Activated T-cell treated with anti-CD3 and anti-CD28 coated beads, Interleukin-2, amount 50 U/mL, for 1 hour (primary cell): ENCODE data around the gene COL11A1.
"Not testable (repeated sequence)": the region's sequence is repeated elsewhere in the genome, so short reads cannot be mapped to it uniquely, and the experiment has no call there.

Source experiments
- DNase-seq: peaks from one replicate; pipeline ENCODE4 v3.0.0-alpha.2; 2020

The COL11A1 gene

DNA sequence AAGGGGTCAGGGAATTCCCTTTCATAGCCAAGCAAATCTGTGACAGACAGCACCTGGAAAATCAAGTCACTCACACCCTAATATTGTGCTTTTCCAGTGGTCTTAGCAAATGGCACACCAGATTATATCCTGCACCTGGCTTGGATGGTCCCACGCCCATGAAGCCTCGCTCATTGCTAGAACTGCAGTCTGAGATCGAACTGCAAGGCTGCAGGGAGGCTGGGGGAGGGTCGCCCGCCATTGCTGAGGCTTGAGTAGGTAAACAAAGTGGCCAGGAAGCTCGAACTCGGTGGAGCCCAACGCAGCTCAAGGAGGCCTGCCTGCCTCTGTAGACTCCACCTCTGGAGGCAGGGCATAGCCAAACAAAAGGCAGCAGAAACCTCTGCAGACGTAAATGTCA lies 281.6 kb downstream of the COL11A1 start:
- not testable (repeated sequence) for DNase-seq
